ENCODE results near the gene KRTAP5-9.

The KRTAP5-9 gene

GRCh38 chr11:71548120-71548519 lies at the start of gene KRTAP5-9:
Gene KRTAP5-9 (plus strand): TSS chr11:71548420. CDS start chr11:71548658, 238 bp downstream.
- no peak for DNase-seq (ENCODE audit: low spot score)
- no peak for TF ChIP-seq CTCF (IDR thresholded peaks at IDR 0.05; ENCODE audit: borderline replicate concordance, control extremely low read depth, extremely low read depth, insufficient read depth, missing control alignments)
- in situ Hi-C loops (cut with MboI; ENCODE audit: low sequenced_read_pairs, unreplicated experiment) = no loop called here

GRCh38 chr11:71499125-71499524 lies 49.1 kb upstream of the KRTAP5-9 start:
- TF ChIP-seq CTCF (IDR thresholded peaks at IDR 0.05; ENCODE audit: borderline replicate concordance, control extremely low read depth, extremely low read depth, insufficient read depth, missing control alignments) = no peak
- in situ Hi-C loops (cut with MboI; ENCODE audit: low sequenced_read_pairs, unreplicated experiment) = no loop called here
- DNase-seq (ENCODE audit: low spot score) = no peak

- TF ChIP-seq CTCF (IDR thresholded peaks at IDR 0.05; ENCODE audit: borderline replicate concordance, control extremely low read depth, extremely low read depth, insufficient read depth, missing control alignments) = no peak
- in situ Hi-C loops (cut with MboI; ENCODE audit: low sequenced_read_pairs, unreplicated experiment) = no loop called here
- DNase-seq (ENCODE audit: low spot score) = no peak
These were observed 48.7 kb upstream of the KRTAP5-9 start for GRCh38 chr11:71499546-71499945.

GRCh38 chr11:71500601-71501021 lies 47.6 kb upstream of the KRTAP5-9 start:
- in situ Hi-C loops (cut with MboI; ENCODE audit: low sequenced_read_pairs, unreplicated experiment) = no loop called here
- DNase-seq (ENCODE audit: low spot score) = no peak
- no peak for TF ChIP-seq CTCF (IDR thresholded peaks at IDR 0.05; ENCODE audit: borderline replicate concordance, control extremely low read depth, extremely low read depth, insufficient read depth, missing control alignments)

- no peak for TF ChIP-seq CTCF (IDR thresholded peaks at IDR 0.05; ENCODE audit: borderline replicate concordance, control extremely low read depth, extremely low read depth, insufficient read depth, missing control alignments)
- in situ Hi-C loops (cut with MboI; ENCODE audit: low sequenced_read_pairs, unreplicated experiment) = no loop called here
- no peak for DNase-seq (ENCODE audit: low spot score)
These were observed 46.9 kb upstream of the KRTAP5-9 start for GRCh38 chr11:71501071-71501985.

- in situ Hi-C loops (cut with MboI; ENCODE audit: low sequenced_read_pairs, unreplicated experiment) = no loop called here
- no peak for DNase-seq (ENCODE audit: low spot score)
- TF ChIP-seq CTCF (IDR thresholded peaks at IDR 0.05; ENCODE audit: borderline replicate concordance, control extremely low read depth, extremely low read depth, insufficient read depth, missing control alignments) = no peak
These were observed 46.2 kb upstream of the KRTAP5-9 start for GRCh38 chr11:71502026-71502425.

All from GM13976 (cell line).